WTC11 (cell line): ENCODE measurements around the gene STK32B. TPM values are rescaled to one million over a fixed set of nuclear protein-coding genes. Genes with fewer than 3 reads are reported as not detected.

ENCODE experiments used
- ATAC-seq: fragments of 200-7000 bp; cut with Tn5 transposase; 2 replicates; pipeline ENCODE4 v1.10.0; 2021; ENCODE audit warnings: mild to moderate bottlenecking, moderate library complexity
- CTCF ChIA-PET: fragments of 300-600 bp; sonication (Branson Sonifier 250); formaldehyde crosslinking; loops from one replicate; lab custom pipeline; 2021; ENCODE audit warnings: antibody characterized with exemption; lab: Charles Lee
- POLR2A ChIA-PET: fragments of 350-600 bp; sonication (Branson Sonifier 250); formaldehyde crosslinking; loops from one replicate; lab custom pipeline; 2021; ENCODE audit warnings: antibody characterized with exemption; lab: Charles Lee
- DNase-seq: peaks from one replicate; pipeline ENCODE4 v3.0.0; 2021; ENCODE audit warnings: low spot score
- H3K27ac Mint-ChIP-seq: 2 replicates; pipeline ENCODE4 v1.8.0; 2021; ENCODE audit warnings: mixed read lengths
- H3K27me3 Mint-ChIP-seq: 2 replicates; pipeline ENCODE4 v1.8.0; 2021; ENCODE audit warnings: low read depth, mild to moderate bottlenecking, moderate library complexity, mixed read lengths
- H3K36me3 Mint-ChIP-seq: 2 replicates; pipeline ENCODE4 v1.8.0; 2021; ENCODE audit warnings: mixed read lengths
- H3K4me1 Mint-ChIP-seq: 2 replicates; pipeline ENCODE4 v1.8.0; 2022; ENCODE audit warnings: mixed read lengths
- H3K4me3 Mint-ChIP-seq: 2 replicates; pipeline ENCODE4 v1.8.0; 2021; ENCODE audit warnings: mild to moderate bottlenecking, moderate library complexity, mixed read lengths
- H3K9me3 Mint-ChIP-seq: 2 replicates; pipeline ENCODE4 v1.8.0; 2021; ENCODE audit warnings: mixed read lengths
- AFF4 ChIP-seq: sonication (generic); formaldehyde crosslinking; IDR thresholded peaks from 2 replicates; pipeline ENCODE4 v1.8.1; 2023; ENCODE audit warnings: mild to moderate bottlenecking, missing genetic modification reagents, borderline replicate concordance
- ATF1 ChIP-seq: sonication (generic); formaldehyde crosslinking; IDR thresholded peaks from 2 replicates; pipeline ENCODE4 v1.8.1; 2023; ENCODE audit warnings: mild to moderate bottlenecking, moderate library complexity, missing genetic modification reagents
- CDX4 ChIP-seq: fragments of 250-450 bp; sonication (Bioruptor Pico); IDR thresholded peaks from 2 replicates; pipeline ENCODE4 v1.9.0; 2021; ENCODE audit warnings: moderate library complexity, mild to moderate bottlenecking, inconsistent platforms, borderline replicate concordance
- CREB1 ChIP-seq: sonication (generic); formaldehyde crosslinking; IDR thresholded peaks from 2 replicates; pipeline ENCODE4 v1.8.0; 2023; ENCODE audit warnings: mild to moderate bottlenecking, missing genetic modification reagents
- CTCF ChIP-seq: fragments of 200-600 bp; IDR thresholded peaks from 2 replicates; pipeline ENCODE4 v1.8.0; 2022; ENCODE audit warnings: antibody characterized with exemption
- GTF2I ChIP-seq: fragments of 250-450 bp; sonication (Bioruptor Pico); conservative IDR thresholded peaks from 2 replicates; pipeline ENCODE4 v1.4.0; 2021; ENCODE audit warnings: mild to moderate bottlenecking
- HMGA2 ChIP-seq: fragments of 250-450 bp; sonication (Bioruptor Pico); IDR thresholded peaks from 2 replicates; pipeline ENCODE4 v1.4.0; 2021; ENCODE audit warnings: mild to moderate bottlenecking, moderate library complexity
- SMAD3 ChIP-seq: sonication (generic); formaldehyde crosslinking; IDR thresholded peaks from 2 replicates; pipeline ENCODE4 v1.8.0; 2022; ENCODE audit warnings: missing genetic modification reagents, mild to moderate bottlenecking, borderline replicate concordance
- SP1 ChIP-seq: sonication (generic); formaldehyde crosslinking; conservative IDR thresholded peaks from 2 replicates; pipeline ENCODE4 v1.8.1; 2022; ENCODE audit warnings: missing genetic modification reagents
- STAT6 ChIP-seq: sonication (generic); formaldehyde crosslinking; conservative IDR thresholded peaks from 2 replicates; pipeline ENCODE4 v1.8.1; 2023; ENCODE audit warnings: mild to moderate bottlenecking, low read depth, missing genetic modification reagents, moderate library complexity
- USF1 ChIP-seq: sonication (generic); formaldehyde crosslinking; IDR thresholded peaks from 2 replicates; pipeline ENCODE4 v1.8.0; 2022; ENCODE audit warnings: mild to moderate bottlenecking, missing genetic modification reagents
- USF2 ChIP-seq: sonication (generic); formaldehyde crosslinking; IDR thresholded peaks from 2 replicates; pipeline ENCODE4 v1.8.1; 2023; ENCODE audit warnings: mild to moderate bottlenecking, missing genetic modification reagents, moderate library complexity
- ZNF232 ChIP-seq: sonication (generic); formaldehyde crosslinking; IDR thresholded peaks from 2 replicates; pipeline ENCODE4 v1.8.0; 2022; ENCODE audit warnings: mild to moderate bottlenecking, missing genetic modification reagents
- ZNF396 ChIP-seq: fragments of 250-450 bp; sonication (Bioruptor Pico); IDR thresholded peaks from 2 replicates; pipeline ENCODE4 v1.8.0; 2021; ENCODE audit warnings: mild to moderate bottlenecking, moderate library complexity, borderline replicate concordance
- ZSCAN18 ChIP-seq: fragments of 250-450 bp; sonication (Bioruptor Pico); IDR thresholded peaks from 2 replicates; pipeline ENCODE4 v2.1.2; 2022; ENCODE audit warnings: mild to moderate bottlenecking, moderate library complexity
- total RNA-seq: library from RNA; stranded (reverse); gene quantifications from 3 replicates; pipeline ENCODE4 v1.2.3, GENCODE V29; 2021

Gene STK32B
- total RNA-seq, 1 experiment from 2014 or later: 1.9 TPM

GRCh38 chr4:5389756-5390310 lies 338.6 kb downstream of the STK32B start:
- ChIA-PET POLR2A (no interaction called here), CTCF (interaction anchor here (1.0 to 2.4 kb wide), 3 partner anchors 10 to 338 kb away, joined by 3 to 10 read pairs (median 10); partner anchors contain the start of gene STK32B)
- peaks cover 5% of the 10 kb centered on the region; the same call in 1 of the 2 replicates for H3K4me1 Mint-ChIP-seq
- peaks cover 18% of the 10 kb centered on the region for H3K9me3 Mint-ChIP-seq
- no peak for DNase-seq
- TF ChIP-seq CDX4 (CRISPR knock-in tag) (no peak), USF1 (CRISPR knock-in tag) (no peak), SMAD3 (CRISPR knock-in tag) (no peak), ATF1 (CRISPR knock-in tag) (no peak), CREB1 (no peak), USF2 (CRISPR knock-in tag) (no peak), SP1 (CRISPR knock-in tag) (no peak), GTF2I (CRISPR knock-in tag) (no peak), STAT6 (CRISPR knock-in tag) (no peak), CTCF (no peak), ZSCAN18 (CRISPR knock-in tag) (no peak), ZNF232 (CRISPR knock-in tag) (no peak), ZNF396 (CRISPR knock-in tag) (no peak), HMGA2 (CRISPR knock-in tag) (no peak), AFF4 (no peak)
- peaks cover 4% of the 10 kb centered on the region; the same call in 1 of the 2 replicates for H3K36me3 Mint-ChIP-seq
- no peak for ATAC-seq
- H3K27me3 Mint-ChIP-seq: no peaks in the 10 kb centered on the region; the same call in 1 of the 2 replicates
- no peak overlapping the region for H3K27ac Mint-ChIP-seq
- H3K4me3 Mint-ChIP-seq: no peak overlapping the region
